GM23338 (cell line): Measurements from ENCODE around the gene FER. TPM values are rescaled to one million over a fixed set of nuclear protein-coding genes. Genes with fewer than 3 reads are reported as not detected.

Experiments
- ATAC-seq: fragments of 200-7000 bp; cut with Tn5 transposase; 3 replicates; pipeline ENCODE4 v1.9.1; 2020
- DNase-seq: peaks from one replicate; pipeline ENCODE4 v3.0.0-alpha.2; 2015; ENCODE audit warnings: low spot score
- H2AFZ ChIP-seq: fragments of 200-600 bp; sonication (generic); 2 replicates; pipeline ENCODE4 v1.8.0; 2016; ENCODE audit warnings: antibody characterized with exemption, mild to moderate bottlenecking, moderate library complexity
- H3F3A ChIP-seq: fragments of 200-600 bp; sonication (generic); replicated peaks from 2 replicates; pipeline ENCODE4 v1.8.0; 2017; ENCODE audit warnings: antibody characterized with exemption, mixed run types, low read depth
- H3K27ac ChIP-seq: fragments of 200-600 bp; sonication (generic); 2 replicates; pipeline ENCODE4 v1.6.1; 2016; ENCODE audit warnings: low read depth
- H3K27me3 ChIP-seq: fragments of 200-600 bp; sonication (generic); 2 replicates; pipeline ENCODE4 v1.8.0; 2016; ENCODE audit warnings: mild to moderate bottlenecking, mixed run types, moderate library complexity; ENCODE audit not compliant: insufficient read depth
- H3K36me3 ChIP-seq: fragments of 200-600 bp; sonication (generic); 2 replicates; pipeline ENCODE4 v1.8.0; 2016; ENCODE audit warnings: mild to moderate bottlenecking; ENCODE audit not compliant: insufficient read depth
- H3K4me1 ChIP-seq: fragments of 200-600 bp; sonication (generic); 2 replicates; pipeline ENCODE4 v1.8.0; 2016; ENCODE audit warnings: mild to moderate bottlenecking, moderate library complexity; ENCODE audit not compliant: insufficient read depth
- H3K4me2 ChIP-seq: fragments of 200-600 bp; sonication (generic); 2 replicates; pipeline ENCODE4 v1.7.1; 2017; ENCODE audit warnings: mixed run types
- H3K4me3 ChIP-seq: fragments of 200-600 bp; sonication (generic); 2 replicates; pipeline ENCODE4 v1.6.1; 2016; ENCODE audit warnings: mixed run types
- H3K79me2 ChIP-seq: fragments of 200-600 bp; sonication (generic); replicated peaks from 2 replicates; pipeline ENCODE4 v1.8.0; 2017; ENCODE audit warnings: mild to moderate bottlenecking; ENCODE audit not compliant: insufficient read depth
- H3K9me2 ChIP-seq: fragments of 200-600 bp; sonication (generic); 2 replicates; pipeline ENCODE4 v1.8.0; 2017; ENCODE audit not compliant: insufficient read depth
- H4K20me1 ChIP-seq: fragments of 200-600 bp; sonication (generic); replicated peaks from 2 replicates; pipeline ENCODE4 v1.8.0; 2017; ENCODE audit warnings: mild to moderate bottlenecking; ENCODE audit not compliant: insufficient read depth
- H3K27ac Mint-ChIP-seq: 2 replicates; pipeline ENCODE4 v1.8.0; 2020; ENCODE audit warnings: inconsistent platforms, mild to moderate bottlenecking, moderate library complexity, mixed read lengths
- H3K27me3 Mint-ChIP-seq: 3 replicates; pipeline ENCODE4 v1.8.0; 2022; ENCODE audit warnings: low read depth, mild to moderate bottlenecking, moderate library complexity, mixed read lengths, inconsistent platforms; ENCODE audit not compliant: insufficient read depth, poor library complexity
- H3K36me3 Mint-ChIP-seq: 3 replicates; pipeline ENCODE4 v1.8.0; 2021; ENCODE audit warnings: low read depth, mild to moderate bottlenecking, inconsistent platforms, moderate library complexity, mixed read lengths
- H3K4me1 Mint-ChIP-seq: 3 replicates; pipeline ENCODE4 v1.8.0; 2020; ENCODE audit warnings: mild to moderate bottlenecking, inconsistent platforms, mixed read lengths
- H3K4me3 Mint-ChIP-seq: 3 replicates; pipeline ENCODE4 v1.8.0; 2021; ENCODE audit warnings: moderate library complexity, mild to moderate bottlenecking, inconsistent platforms, mixed read lengths
- H3K9me3 Mint-ChIP-seq: 3 replicates; pipeline ENCODE4 v1.8.0; 2020; ENCODE audit warnings: moderate library complexity, mild to moderate bottlenecking, inconsistent platforms, mixed read lengths
- JUNB ChIP-seq: IDR thresholded peaks from one replicate; pipeline ENCODE4 v1.6.1; 2016; ENCODE audit warnings: antibody characterized with exemption; ENCODE audit not compliant: unreplicated experiment
- NANOG ChIP-seq: IDR thresholded peaks from 2 replicates; pipeline ENCODE4 v1.6.1; 2016; ENCODE audit warnings: antibody characterized with exemption, borderline replicate concordance
- STAT1 ChIP-seq: IDR thresholded peaks from one replicate; pipeline ENCODE4 v1.6.1; 2016; ENCODE audit warnings: antibody characterized with exemption; ENCODE audit not compliant: unreplicated experiment
- polyA plus RNA-seq: library from polyadenylated mRNA; unstranded; fragments of >200 nt; fragmentation: Nextera tagmentation; extraction: Ambion mirVana; gene quantifications from 2 replicates; pipeline ENCODE4 v1.2.1, GENCODE V29; 2016
- total RNA-seq: library from RNA; depleted of rRNA; stranded (reverse); fragments of >200 nt; shearing (Covaris generic); gene quantifications from 2 replicates; pipeline ENCODE4 v1.2.3, GENCODE V29; 2014
- TF ChIP-seq, protein P1 (sequence below), 2 experiments: fragments of 200-600 bp in 1 of 2; sonication (generic) in 1 of 2; conservative IDR thresholded peaks; 2 replicates each; pipeline versions ENCODE4 v1.5.1 to v1.6.1; 2016 to 2017; ENCODE audit warnings: antibody characterized with exemption in 2 of 2, low read depth in 2 of 2, mild to moderate bottlenecking in 2 of 2, moderate library complexity in 1 of 2
- TF ChIP-seq, protein P2 (sequence below): IDR thresholded peaks from 2 replicates; pipeline ENCODE4 v1.6.1; 2016; ENCODE audit warnings: antibody characterized with exemption
- TF ChIP-seq, protein P3 (sequence below): fragments of 250-450 bp; sonication (Bioruptor Pico); IDR thresholded peaks from 2 replicates; pipeline ENCODE4 v1.5.0; 2020; ENCODE audit warnings: mild to moderate bottlenecking, moderate library complexity
- TF ChIP-seq, protein P4 (sequence below): IDR thresholded peaks from one replicate; pipeline ENCODE4 v1.6.1; 2018; ENCODE audit warnings: antibody characterized with exemption; ENCODE audit not compliant: unreplicated experiment

The FER gene
- total and polyA plus RNA-seq, 2 experiments from 2014 or later = 17.4 to 34.8 TPM

DNA sequence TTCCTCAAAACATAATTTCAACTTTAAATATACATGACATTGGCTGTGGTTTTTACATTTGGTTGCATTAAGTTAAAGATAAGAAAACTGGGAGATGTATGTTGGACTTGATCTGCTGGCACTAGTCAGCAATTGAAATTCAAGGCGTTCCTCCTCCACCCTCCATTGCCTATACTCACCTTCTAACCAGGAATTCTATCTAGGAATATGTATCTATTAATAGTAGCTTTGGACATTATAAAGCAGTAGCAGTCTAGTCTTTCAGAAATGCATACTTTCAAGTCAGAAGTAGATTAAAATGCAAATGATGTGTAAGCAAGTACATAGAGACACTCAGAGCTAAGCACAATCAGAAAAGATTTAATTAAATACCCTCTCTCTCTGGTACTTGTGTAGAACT, 24.9 kb downstream of the FER start:
- no peaks in the 10 kb centered on the region for H3K4me1 ChIP-seq
- H4K20me1 ChIP-seq = no peaks in the 10 kb centered on the region
- no peak overlapping the region for H3K4me3 ChIP-seq
- no peaks in the 10 kb centered on the region for H3F3A ChIP-seq
- no peaks in the 10 kb centered on the region for H3K9me2 ChIP-seq
- TF ChIP-seq, protein P1, sequence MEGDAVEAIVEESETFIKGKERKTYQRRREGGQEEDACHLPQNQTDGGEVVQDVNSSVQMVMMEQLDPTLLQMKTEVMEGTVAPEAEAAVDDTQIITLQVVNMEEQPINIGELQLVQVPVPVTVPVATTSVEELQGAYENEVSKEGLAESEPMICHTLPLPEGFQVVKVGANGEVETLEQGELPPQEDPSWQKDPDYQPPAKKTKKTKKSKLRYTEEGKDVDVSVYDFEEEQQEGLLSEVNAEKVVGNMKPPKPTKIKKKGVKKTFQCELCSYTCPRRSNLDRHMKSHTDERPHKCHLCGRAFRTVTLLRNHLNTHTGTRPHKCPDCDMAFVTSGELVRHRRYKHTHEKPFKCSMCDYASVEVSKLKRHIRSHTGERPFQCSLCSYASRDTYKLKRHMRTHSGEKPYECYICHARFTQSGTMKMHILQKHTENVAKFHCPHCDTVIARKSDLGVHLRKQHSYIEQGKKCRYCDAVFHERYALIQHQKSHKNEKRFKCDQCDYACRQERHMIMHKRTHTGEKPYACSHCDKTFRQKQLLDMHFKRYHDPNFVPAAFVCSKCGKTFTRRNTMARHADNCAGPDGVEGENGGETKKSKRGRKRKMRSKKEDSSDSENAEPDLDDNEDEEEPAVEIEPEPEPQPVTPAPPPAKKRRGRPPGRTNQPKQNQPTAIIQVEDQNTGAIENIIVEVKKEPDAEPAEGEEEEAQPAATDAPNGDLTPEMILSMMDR (conservative IDR thresholded peaks at IDR 0.05; ENCODE audit: low read depth in 2 of 2) = no peak
- TF ChIP-seq, protein P2, sequence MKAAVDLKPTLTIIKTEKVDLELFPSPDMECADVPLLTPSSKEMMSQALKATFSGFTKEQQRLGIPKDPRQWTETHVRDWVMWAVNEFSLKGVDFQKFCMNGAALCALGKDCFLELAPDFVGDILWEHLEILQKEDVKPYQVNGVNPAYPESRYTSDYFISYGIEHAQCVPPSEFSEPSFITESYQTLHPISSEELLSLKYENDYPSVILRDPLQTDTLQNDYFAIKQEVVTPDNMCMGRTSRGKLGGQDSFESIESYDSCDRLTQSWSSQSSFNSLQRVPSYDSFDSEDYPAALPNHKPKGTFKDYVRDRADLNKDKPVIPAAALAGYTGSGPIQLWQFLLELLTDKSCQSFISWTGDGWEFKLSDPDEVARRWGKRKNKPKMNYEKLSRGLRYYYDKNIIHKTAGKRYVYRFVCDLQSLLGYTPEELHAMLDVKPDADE = no peak
- TF ChIP-seq, protein P3, sequence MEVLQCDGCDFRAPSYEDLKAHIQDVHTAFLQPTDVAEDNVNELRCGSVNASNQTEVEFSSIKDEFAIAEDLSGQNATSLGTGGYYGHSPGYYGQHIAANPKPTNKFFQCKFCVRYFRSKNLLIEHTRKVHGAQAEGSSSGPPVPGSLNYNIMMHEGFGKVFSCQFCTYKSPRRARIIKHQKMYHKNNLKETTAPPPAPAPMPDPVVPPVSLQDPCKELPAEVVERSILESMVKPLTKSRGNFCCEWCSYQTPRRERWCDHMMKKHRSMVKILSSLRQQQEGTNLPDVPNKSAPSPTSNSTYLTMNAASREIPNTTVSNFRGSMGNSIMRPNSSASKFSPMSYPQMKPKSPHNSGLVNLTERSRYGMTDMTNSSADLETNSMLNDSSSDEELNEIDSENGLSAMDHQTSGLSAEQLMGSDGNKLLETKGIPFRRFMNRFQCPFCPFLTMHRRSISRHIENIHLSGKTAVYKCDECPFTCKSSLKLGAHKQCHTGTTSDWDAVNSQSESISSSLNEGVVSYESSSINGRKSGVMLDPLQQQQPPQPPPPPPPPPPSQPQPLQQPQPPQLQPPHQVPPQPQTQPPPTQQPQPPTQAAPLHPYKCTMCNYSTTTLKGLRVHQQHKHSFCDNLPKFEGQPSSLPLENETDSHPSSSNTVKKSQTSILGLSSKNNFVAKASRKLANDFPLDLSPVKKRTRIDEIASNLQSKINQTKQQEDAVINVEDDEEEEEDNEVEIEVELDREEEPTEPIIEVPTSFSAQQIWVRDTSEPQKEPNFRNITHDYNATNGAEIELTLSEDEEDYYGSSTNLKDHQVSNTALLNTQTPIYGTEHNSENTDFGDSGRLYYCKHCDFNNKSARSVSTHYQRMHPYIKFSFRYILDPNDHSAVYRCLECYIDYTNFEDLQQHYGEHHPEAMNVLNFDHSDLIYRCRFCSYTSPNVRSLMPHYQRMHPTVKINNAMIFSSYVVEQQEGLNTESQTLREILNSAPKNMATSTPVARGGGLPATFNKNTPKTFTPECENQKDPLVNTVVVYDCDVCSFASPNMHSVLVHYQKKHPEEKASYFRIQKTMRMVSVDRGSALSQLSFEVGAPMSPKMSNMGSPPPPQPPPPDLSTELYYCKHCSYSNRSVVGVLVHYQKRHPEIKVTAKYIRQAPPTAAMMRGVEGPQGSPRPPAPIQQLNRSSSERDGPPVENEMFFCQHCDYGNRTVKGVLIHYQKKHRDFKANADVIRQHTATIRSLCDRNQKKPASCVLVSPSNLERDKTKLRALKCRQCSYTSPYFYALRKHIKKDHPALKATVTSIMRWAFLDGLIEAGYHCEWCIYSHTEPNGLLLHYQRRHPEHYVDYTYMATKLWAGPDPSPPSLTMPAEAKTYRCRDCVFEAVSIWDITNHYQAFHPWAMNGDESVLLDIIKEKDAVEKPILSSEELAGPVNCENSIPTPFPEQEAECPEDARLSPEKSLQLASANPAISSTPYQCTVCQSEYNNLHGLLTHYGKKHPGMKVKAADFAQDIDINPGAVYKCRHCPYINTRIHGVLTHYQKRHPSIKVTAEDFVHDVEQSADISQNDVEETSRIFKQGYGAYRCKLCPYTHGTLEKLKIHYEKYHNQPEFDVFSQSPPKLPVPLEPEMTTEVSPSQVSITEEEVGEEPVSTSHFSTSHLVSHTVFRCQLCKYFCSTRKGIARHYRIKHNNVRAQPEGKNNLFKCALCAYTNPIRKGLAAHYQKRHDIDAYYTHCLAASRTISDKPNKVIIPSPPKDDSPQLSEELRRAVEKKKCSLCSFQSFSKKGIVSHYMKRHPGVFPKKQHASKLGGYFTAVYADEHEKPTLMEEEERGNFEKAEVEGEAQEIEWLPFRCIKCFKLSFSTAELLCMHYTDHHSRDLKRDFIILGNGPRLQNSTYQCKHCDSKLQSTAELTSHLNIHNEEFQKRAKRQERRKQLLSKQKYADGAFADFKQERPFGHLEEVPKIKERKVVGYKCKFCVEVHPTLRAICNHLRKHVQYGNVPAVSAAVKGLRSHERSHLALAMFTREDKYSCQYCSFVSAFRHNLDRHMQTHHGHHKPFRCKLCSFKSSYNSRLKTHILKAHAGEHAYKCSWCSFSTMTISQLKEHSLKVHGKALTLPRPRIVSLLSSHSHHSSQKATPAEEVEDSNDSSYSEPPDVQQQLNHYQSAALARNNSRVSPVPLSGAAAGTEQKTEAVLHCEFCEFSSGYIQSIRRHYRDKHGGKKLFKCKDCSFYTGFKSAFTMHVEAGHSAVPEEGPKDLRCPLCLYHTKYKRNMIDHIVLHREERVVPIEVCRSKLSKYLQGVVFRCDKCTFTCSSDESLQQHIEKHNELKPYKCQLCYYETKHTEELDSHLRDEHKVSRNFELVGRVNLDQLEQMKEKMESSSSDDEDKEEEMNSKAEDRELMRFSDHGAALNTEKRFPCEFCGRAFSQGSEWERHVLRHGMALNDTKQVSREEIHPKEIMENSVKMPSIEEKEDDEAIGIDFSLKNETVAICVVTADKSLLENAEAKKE (CRISPR knock-in tag) = no peak
- no peak for TF ChIP-seq JUNB
- no peak for TF ChIP-seq NANOG
- TF ChIP-seq, protein P4, sequence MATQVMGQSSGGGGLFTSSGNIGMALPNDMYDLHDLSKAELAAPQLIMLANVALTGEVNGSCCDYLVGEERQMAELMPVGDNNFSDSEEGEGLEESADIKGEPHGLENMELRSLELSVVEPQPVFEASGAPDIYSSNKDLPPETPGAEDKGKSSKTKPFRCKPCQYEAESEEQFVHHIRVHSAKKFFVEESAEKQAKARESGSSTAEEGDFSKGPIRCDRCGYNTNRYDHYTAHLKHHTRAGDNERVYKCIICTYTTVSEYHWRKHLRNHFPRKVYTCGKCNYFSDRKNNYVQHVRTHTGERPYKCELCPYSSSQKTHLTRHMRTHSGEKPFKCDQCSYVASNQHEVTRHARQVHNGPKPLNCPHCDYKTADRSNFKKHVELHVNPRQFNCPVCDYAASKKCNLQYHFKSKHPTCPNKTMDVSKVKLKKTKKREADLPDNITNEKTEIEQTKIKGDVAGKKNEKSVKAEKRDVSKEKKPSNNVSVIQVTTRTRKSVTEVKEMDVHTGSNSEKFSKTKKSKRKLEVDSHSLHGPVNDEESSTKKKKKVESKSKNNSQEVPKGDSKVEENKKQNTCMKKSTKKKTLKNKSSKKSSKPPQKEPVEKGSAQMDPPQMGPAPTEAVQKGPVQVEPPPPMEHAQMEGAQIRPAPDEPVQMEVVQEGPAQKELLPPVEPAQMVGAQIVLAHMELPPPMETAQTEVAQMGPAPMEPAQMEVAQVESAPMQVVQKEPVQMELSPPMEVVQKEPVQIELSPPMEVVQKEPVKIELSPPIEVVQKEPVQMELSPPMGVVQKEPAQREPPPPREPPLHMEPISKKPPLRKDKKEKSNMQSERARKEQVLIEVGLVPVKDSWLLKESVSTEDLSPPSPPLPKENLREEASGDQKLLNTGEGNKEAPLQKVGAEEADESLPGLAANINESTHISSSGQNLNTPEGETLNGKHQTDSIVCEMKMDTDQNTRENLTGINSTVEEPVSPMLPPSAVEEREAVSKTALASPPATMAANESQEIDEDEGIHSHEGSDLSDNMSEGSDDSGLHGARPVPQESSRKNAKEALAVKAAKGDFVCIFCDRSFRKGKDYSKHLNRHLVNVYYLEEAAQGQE = no peak
- no peak for TF ChIP-seq STAT1
- H3K4me2 ChIP-seq = no peak overlapping the region
- H2AFZ ChIP-seq = no peak overlapping the region
- no peak for ATAC-seq
- Mint-ChIP-seq H3K27ac (no peak overlapping the region), H3K36me3 (peaks cover 15% of the 10 kb centered on the region; the same call in 2 of the 3 replicates), H3K4me3 (no peak overlapping the region), H3K4me1 (no peaks in the 10 kb centered on the region), H3K9me3 (peaks cover 5% of the 10 kb centered on the region; the same call in 2 of the 3 replicates), H3K27me3 (no peaks in the 10 kb centered on the region)
- H3K27me3 ChIP-seq = no peaks in the 10 kb centered on the region
- H3K27ac ChIP-seq = no peak overlapping the region
- DNase-seq = no peak
- no peaks in the 10 kb centered on the region for H3K36me3 ChIP-seq
- peaks cover 21% of the 10 kb centered on the region for H3K79me2 ChIP-seq
